Renal pelvis (tissue), 12 donors: Measurements from ENCODE around the gene CCR3. TPM values are rescaled to one million over a fixed set of nuclear protein-coding genes. Genes with fewer than 3 reads are reported as not detected.
A peak's percentile ranks its signal among the peaks of the same experiment; 100 is the strongest.
"Not testable (repeated sequence)": the region's sequence is repeated elsewhere in the genome, so short reads cannot be mapped to it uniquely, and the experiment has no call there.

Experiments
- DNase-seq: peaks from one replicate; pipeline ENCODE4 v3.0.0-alpha.2; 2013
- long read RNA-seq, 16 experiments: transcript quantifications; one replicate each; lab custom pipeline, GENCODE V29; 2026
- polyA plus RNA-seq, 3 donors: library from polyadenylated mRNA; unstranded; fragments of 120-200 nt; gene quantifications; one replicate each; pipeline ENCODE4 v1.2.1, GENCODE V29; 2013; ENCODE audit not compliant: insufficient read length in 3 of 3

CCR3 gene
- under 1 TPM in 2 of 3 donors, not detected in 1; 0.07 to 0.13 TPM for polyA plus RNA-seq
- long read RNA-seq, donor 1: 0 reads
- long read RNA-seq, donor 2: 0 reads
- long read RNA-seq, donor 3, partial matches to known transcripts: 0 of 1 reads
- long read RNA-seq, donor 3, other reads (novel, unspliced or antisense): 0 of 1 reads
- long read RNA-seq, donor 4: 0 reads
- long read RNA-seq, donor 5: 0 reads
- long read RNA-seq, donor 6: 0 reads
- long read RNA-seq, donor 7: 0 reads
- long read RNA-seq, donor 8: 0 reads
- long read RNA-seq, donor 9: 0 reads
- long read RNA-seq, donor 10: 0 reads
- long read RNA-seq, donor 11: 0 reads
- long read RNA-seq, donor 12: 0 reads
- long read RNA-seq, donor 13: 0 reads
- long read RNA-seq, donor 14: 0 reads
- long read RNA-seq, donor 15: 0 reads
- long read RNA-seq, donor 16: 0 reads

DNA sequence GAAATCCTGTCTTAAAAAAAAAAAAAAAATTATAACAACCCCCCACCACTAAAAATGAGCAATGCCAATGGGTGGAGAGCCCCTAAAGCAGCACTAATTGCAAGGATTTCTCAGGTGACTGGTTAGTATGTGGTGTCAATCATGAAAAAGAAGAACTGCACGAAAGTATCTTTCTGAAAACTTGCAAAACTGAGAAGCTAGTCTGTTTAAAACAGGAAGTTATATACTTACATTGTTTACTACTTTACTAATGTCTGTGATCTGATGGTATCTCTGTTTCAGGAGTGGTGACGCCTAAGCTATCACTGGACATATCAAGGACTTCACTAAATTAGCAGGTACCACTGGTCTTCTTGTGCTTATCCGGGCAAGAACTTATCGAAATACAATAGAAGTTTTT, at the start of gene CCR3:
CCR3 (plus strand) TSS at position 341 of the 400 bp plus-strand sequence. CDS start 22,699 bp downstream, outside the sequence.
- no peak for DNase-seq

- DNase-seq: no peak
Measured at GRCh38 chr3:46192939-46193338, 49.3 kb upstream of the CCR3 start.

DNA sequence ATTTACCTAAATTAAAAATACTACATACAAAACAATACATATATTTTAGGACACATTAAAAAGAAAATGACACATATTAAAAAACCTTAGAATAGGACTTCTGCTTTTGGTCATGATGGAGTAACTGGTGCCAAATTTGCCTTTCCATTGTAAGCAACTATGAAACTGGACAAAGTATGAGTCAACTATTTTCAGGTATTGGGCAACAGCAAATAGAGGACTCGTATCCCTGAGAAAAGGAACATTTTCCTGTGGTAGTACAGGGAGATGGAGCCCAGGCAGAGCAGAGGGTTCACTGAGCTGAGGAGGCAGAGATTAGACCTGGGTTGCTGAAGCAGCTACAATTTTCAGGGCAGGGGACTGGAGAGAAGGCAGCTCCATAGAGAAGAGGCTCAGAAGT, 48.8 kb upstream of the CCR3 start:
- DNase-seq: no peak

GRCh38 chr3:46194868-46195553, 47.2 kb upstream of the CCR3 start:
- DNase-seq: no peak

DNA sequence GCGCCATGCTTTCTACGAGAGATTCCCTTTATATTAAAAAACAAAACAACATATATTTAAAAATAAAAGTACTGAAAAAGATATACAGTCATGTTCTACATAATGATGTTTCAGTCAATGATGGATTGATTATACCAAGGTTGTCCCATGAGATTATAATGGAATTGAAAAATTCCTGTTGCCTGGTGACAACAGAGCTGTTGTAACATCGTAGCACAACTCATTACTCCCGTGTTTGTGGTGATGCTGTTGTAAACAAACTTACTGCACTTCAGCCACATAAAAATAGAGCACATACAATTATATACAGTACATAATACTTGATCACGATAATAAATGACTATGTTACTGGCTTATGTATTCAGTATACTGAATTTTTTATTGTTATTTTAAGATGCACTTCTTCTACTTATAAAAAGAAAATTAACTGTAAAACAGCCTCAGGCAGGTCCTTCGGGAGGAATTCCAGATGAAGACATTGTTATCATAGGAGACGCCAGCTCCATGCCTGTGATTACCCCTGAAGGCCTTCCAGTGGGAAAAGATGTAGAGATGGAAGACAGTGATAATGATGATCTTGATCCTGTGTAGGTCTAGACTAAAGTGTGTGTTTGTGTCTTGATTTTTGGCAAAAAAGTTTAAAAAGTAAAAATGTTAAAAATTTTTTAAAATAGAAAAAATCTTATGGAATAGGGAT, 45.9 kb upstream of the CCR3 start:
- no peak for DNase-seq

- no peak for DNase-seq
Measured at GRCh38 chr3:46200211-46200610, 42.0 kb upstream of the CCR3 start.

- no peak for DNase-seq
Measured at GRCh38 chr3:46200790-46201189, 41.5 kb upstream of the CCR3 start.

DNA sequence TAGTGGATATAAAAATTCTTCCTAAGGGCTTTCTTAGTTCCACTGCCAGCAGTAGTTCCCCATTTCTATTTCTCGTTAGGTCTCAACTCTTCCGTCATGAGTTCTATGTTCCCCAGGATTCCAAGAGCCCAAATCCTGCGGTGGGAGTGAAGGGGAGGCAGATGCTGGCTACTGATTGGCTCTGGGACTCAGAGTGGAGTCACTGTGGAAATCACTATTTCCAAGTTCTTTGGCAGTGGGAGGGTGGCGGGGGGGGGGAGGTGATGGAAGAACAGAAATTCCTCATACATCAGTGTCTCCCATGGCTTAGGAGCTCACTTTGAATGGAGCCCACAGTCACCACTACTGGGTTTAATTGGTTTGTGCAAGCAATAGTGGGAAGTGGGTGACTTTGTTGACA, 39.7 kb upstream of the CCR3 start:
- no peak for DNase-seq

- DNase-seq: no peak
Measured at GRCh38 chr3:46203681-46204080, 38.6 kb upstream of the CCR3 start.

DNA sequence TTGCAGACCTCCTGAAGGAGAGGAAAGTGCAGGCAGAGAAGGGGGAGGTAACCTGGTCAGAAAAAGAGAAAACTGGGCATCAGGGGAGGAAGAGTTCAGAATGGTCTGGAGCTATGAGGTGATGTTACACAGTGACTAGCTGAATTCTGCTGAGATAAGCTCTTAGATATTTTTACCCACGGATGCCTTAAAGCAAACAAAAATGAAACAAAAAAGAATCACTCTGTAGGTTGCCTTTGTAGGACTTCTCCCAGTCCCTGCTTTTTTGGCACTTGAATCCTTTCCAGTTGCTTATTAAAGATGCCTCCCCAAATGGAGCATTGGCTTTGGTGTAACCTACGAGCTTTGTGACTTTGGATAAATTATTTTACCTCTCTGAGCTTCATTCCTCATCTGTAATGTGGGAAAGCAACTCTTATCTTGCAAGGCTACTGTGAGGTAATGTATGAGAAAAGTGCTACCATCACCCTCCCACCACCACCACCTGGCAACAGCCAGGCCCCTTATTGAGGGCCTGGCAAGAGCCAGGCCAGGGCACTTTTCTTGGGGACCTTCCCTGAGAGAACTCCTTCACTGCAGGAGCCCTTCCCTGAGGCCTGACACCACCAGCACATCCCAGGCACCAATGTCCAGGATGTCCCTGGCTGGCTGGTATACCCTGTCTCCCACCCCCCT, 36.8 kb upstream of the CCR3 start:
- no peak for DNase-seq

GRCh38 chr3:46206282-46207015, 35.8 kb upstream of the CCR3 start:
- no peak for DNase-seq

GRCh38 chr3:46207514-46207913, 34.7 kb upstream of the CCR3 start:
- not testable (repeated sequence) for DNase-seq

GRCh38 chr3:46208167-46208704, 34.0 kb upstream of the CCR3 start, which contains the start of gene CCR1:
CCR1 (minus strand) TSS chr3:46208313; CDS start chr3:46204313, 4,000 bp downstream.
- peak; percentile 12 for DNase-seq

DNA sequence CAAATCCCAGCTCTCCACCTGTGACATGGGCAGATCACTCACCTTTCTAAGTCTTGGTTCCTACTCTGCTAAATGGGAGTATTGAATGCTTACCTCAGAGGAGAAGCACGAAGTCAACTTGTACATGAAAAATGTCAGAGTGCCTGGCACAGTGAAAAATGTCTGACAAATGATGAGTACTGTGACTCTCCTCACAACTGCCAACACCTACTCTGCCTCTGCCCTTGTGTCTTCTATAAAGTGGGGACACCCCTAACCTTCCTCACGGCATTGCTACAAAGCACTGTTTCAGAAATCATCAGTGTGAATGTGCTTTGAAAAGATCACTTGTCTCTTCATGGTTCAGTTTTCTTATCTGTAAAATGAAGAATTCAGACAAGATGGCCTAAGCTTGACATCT, 33.2 kb upstream of the CCR3 start:
- DNase-seq: no peak

DNA sequence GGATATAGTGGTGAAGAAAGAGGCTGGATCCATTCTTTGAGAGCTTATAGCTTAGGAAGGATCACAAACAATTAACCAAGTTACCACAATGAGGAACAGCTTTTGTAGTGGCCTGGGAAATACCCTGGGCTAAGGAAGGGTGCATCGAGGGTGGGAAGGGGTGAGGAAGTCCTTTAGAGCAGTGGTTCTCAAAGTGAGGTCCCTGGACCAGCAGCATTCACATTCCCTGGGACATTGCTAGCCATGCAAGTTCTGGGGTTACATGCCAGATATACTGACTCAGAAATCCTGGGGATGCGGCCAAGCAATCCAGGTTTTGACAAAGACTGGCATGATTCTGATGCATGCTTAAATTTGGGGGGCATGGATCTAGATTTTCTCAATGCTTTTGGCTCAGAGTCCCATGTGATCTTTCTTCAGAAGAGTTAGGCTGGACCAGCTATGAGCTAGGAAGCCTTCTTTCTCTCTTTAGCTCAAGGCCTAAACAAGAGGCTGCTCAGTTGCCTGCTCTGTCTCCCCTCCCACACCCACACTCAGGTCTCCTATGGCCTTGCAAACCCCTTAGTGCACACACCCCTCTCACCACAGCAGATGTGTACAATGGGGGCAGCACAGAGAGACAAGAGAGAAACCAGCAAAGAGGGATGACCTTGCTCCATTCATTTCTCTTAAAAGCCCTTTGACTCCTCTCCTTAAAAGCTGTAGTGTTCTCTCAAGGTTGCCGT, 32.4 kb upstream of the CCR3 start:
- DNase-seq: no peak

DNA sequence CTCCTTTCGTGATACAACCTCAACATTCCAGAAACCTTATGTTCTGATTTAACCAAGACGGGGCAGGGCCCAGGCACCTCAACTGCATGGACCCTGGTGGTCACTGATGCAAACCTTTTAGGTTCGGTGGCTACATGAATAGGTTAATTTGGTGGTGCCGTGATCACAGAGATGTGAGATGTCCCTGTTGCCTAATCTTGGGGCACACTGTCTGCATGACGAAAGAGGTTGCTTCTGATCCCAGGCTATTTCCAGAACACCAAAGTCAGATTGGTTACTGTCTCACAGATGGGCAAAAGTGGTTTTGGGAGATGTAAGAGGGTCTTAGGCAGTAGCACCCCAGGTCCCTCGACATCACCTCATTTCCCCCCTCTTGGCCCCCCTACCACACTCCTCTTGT, 30.2 kb upstream of the CCR3 start:
- DNase-seq: no peak

GRCh38 chr3:46213201-46213600, 29.1 kb upstream of the CCR3 start:
- peak; percentile 2 for DNase-seq

GRCh38 chr3:46214751-46215352, 27.4 kb upstream of the CCR3 start:
- DNase-seq: no peak

GRCh38 chr3:46215810-46216414, 26.3 kb upstream of the CCR3 start:
- DNase-seq: no peak
